Activated T-cell treated with anti-CD3 and anti-CD28 coated beads for 24 hours (primary cell): Measurements from ENCODE around the gene RALY.
A peak's percentile ranks its signal among the peaks of the same experiment; 100 is the strongest.

ENCODE experiments used
- DNase-seq: peaks from one replicate; pipeline ENCODE4 v3.0.0-alpha.2; 2020; ENCODE audit warnings: low read depth

Gene RALY

DNA sequence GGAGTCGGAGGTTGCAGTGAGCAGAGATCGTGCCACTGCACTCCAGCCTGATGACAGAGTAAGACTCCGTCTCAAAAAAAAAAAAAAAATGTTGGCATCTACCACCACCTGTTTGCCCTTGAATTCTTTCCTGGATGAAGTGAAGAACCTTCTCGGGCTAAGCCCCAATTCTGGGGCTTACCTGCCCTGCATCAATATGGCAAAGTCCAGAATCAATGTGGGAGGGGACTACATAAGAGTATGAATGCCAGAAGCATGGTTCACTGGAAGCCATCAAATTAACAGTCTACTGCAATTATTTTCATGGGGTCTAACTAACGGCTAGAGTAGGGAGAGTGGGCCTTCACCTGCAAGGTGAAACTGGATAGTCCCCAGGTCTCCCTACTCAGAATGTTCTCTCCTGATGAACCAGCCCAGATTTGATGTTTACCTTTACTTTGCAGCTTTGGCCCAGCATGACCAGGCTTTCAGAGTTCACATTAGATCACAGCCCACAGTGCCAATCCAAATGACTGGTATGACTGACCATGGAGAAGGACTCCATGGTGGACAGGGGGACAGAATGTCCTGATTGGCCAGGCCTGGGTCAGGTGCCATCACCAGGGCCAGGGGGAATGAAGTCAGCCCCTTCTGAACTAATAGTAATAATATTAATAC lies 7.0 kb upstream of the RALY start:
- no peak for DNase-seq

DNA sequence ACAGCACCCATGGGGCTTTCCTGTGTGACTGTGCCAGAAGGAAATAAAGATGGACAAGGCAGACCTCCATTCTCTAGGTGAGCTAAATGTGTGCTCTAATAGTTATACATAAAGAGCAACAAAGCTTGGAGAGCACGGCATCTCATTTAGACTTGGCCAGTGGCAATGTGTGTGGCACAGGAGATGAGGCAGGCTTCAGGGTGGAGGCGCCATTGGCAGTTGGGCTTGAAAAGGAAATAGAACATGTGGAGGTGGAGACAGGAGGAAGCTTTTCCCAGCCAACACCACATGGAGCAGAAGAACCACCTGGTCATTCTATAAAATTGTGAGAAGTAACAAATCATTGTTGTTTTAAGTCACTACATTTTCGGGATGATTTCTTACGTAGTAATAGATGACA lies 3.6 kb upstream of the RALY start:
- DNase-seq, result no peak

DNA sequence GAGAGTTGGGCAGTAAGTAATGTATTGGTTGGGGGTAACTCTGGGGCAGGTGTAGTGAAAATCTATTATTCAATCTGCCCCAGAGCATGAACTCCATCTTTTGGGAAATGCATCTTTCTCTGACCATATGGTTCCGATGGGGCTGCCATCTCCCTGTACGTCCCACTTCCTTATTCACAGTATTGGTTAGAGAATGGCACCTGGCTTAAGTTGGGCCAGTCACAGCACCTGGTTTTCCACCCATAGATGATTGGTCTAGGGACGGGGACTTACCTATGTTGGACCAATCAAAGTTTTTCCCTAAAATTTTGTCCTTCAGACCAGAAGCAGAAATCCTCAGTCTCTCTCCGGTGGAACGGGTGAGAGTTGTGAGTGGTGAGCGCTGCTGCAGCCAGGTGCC lies 2.2 kb upstream of the RALY start:
- DNase-seq, result no peak

DNA sequence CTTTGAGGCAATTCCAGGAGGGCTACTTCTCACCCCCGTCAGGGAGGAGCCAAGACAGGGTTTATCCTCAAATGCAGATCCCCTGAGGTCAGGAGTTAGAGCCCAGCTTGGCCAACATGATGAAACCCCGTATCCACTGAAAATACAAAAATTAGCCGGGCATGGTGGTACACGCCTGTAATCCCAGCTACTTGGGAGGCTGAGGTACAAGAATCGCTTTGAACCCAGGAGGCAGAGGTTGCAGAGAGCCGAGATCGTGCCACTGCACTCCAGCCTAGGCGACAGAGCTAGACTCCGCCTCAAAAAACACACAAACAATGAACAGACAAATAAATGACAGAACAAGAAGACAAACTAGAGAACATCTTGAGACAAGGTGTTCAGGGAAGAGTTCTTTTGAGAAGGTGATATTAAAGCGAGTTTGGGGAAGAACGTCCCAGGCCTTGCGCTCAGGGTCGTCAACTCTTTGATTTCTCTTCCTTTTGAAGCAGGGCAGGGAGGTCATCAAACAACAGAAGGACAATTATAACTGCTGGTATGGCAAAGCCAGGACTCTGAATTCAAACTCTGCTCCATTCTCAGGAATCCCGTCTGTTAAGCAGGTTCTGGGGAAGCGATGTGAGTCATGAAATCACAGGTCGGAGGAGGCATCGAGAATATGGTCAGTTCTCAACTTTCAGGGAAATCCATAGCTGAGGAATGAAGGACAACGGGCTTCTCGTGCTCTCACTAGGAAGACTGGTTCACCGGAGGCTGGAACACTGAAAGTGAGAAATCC lies 1.4 kb upstream of the RALY start:
- no peak for DNase-seq

- peak; percentile 99 for DNase-seq
These were observed 662 bp upstream of the RALY start for GRCh38 chr20:33992923-33993575.

GRCh38 chr20:33994222-33994913 lies 657 bp downstream of the RALY start:
- peak; percentile 73 for DNase-seq

GRCh38 chr20:33995053-33995831 lies 1.5 kb downstream of the RALY start:
- DNase-seq, result no peak

DNA sequence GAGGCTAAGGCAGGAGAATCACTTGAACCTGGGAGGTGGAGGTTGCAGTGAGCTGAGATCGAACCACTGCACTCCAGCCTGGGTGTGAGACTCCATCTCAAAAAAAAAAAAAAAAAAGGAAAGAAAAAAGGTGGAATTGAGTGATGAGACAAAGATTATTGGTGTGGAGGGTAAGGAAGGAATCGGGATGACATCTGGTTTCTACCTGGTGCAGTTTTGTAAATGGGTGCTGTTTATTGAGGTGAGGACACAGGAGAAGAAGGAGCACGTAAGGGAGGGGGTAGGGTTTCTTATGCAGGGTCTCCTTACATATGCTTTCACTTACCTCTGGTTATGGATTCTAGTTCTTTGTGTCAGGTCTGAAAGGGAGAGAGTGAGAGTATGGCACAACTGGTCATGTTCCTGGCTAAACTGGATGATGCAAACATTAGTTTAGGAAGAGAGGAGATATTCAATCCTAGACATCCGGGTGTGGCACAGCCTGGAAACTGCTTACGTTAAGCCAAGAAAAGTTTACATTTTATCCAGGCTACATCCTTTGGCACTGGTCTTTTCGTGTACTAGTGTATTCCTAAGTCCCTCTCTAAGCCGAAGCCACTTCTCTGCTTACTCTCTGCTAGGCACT lies 5.4 kb downstream of the RALY start:
- no peak for DNase-seq

DNA sequence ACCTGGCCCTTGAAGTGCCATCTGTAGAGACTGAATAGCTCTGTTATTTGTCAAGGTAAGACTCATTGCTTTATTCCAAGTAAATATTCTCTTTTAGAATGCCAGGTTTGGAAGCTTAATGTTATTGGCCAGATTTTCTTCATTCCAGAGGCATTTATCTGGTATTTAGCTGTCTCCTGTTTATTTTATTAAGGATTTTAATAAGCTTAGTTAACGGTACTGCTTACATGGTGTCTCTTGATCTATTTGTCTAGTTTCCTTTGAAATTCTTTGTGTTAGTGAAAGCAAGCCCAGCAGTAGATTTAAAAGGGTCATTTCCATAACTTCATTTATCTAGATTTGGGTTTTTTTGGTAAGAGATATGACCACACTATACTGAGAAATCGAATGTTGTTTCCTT lies 7.7 kb downstream of the RALY start:
- no peak for DNase-seq

GRCh38 chr20:34004227-34004626 lies 10.5 kb downstream of the RALY start:
- DNase-seq, result no peak

- DNase-seq, result no peak
These were observed 11.2 kb downstream of the RALY start for GRCh38 chr20:34004790-34005457.

DNA sequence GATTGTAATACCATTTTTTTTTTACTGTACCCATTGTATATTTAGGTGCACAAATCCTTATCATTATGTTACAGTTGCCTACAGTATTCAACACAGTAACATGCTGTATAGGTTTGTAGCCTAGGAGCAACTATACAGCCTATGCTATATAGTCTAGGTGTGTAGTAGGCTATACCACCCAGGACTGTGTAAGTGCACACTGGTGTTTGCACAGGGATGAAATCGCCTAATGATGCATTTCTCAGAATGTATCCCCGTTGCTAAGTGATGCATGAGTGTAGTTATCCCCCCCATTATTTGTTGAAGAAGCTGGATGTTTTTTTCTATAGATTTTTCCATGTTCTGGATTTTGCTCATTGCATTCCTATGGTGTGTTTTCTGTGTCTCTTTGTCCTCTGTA lies 12.9 kb downstream of the RALY start:
- no peak for DNase-seq

DNA sequence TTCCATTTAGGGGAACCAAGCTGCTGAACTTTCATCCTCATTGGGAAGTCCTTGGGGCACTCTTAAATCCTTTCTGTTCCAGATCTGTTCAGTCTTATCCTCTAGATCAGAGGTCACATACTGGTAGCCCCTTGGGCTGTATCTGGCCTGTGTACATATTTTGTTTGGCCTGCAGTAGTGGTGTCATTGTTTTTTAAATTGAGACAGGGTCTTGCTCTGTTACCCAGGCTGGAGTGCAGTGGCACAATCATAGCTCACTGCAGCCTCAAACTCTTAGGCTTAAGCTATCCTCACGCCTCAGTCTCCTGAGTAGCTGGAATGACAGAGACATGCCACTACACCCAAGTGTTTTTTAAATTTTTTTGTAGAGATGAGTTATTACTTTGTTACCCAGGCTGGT lies 14.8 kb downstream of the RALY start:
- no peak for DNase-seq

DNA sequence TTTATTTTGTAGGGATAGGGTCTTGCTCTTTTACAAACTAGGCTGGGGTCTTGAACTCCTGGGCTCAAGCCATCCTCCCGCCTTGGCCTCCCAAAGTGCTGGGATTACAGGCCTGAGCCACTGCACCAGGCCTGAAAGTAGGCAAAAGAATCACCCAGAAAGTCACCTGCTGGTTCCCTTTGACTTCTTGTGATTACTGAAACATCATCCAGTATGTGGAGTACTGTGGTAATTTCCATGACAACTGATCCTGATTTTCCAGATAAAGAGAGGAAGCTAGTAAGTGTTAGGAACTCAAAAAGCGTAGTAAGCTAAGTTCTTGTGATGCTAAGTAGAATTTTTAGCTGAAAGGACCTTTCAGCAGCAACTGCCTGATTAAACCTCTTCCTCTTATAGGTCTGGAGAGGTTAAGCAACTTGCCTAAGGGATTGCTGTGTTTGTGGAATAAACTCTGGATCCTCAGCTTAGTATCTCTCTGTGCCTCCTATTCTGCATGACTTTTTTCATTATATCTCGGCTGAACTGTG lies 16.8 kb downstream of the RALY start:
- DNase-seq, result no peak

DNA sequence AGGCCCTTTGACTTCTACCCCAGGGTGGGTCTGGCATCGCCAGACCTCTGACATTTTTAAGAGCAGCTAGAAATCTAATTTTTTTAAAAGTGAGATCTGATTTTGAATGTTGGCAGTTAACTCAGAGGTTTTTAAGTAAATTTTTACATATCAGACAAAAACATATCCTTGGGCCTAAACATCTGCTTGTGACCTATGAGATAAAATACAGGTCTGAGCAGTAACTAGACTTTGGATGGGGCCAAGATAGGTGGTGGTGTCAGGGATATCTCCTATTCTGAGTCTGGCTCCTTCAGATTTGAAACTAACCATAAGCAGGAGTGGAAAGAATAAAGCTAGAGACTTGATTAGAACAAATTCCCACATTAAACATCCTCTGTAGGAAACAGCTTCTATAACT lies 17.6 kb downstream of the RALY start:
- DNase-seq, result no peak

GRCh38 chr20:34012330-34012729 lies 18.6 kb downstream of the RALY start:
- no peak for DNase-seq

DNA sequence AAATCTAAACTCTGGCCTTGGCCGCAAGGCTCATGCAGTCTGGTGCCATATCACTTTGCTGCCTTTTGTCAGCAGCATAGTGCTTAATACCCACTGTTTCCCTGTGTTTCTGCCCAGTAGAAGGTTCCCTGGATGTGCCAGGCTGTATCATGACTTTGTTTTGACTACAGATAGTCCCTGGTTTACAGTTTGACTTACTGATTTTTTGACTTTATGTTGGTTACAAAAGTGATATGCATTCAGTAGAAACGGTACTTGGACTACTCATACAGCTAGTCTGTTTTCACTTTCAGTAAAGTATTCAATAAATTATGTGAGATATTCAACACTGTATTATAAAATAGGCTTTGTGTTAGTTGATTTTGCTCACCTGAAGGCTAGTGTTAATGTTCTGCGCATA lies 19.0 kb downstream of the RALY start:
- no peak for DNase-seq

- DNase-seq, result no peak
These were observed 19.8 kb downstream of the RALY start for GRCh38 chr20:34013554-34013953.

DNA sequence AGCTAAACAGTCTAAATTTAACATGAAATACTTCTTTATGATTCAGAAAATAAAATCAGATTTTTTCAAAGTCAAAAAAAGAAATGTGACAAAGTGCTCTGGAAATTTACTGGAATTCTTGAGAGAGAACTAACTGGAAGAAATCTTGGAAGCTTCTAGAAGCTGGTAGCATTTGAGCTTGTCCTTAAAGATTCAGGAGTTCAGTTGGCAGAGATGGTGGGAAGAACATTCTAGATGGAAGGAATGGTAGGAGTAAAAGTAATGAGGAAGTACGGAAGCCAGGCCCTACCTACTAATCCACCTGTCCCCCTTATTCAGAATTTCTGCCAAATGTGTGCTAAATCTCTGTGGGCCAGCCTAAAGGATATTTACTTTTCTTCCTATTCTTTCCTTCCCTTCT lies 21.2 kb downstream of the RALY start:
- DNase-seq, result no peak
